Activated naive CD4-positive, alpha-beta T cell treated with Interleukin-2 at 50 U/mL for 16 hours (primary cell): ENCODE measurements around the gene TRIM49.
"Not testable (repeated sequence)": the region's sequence is repeated elsewhere in the genome, so short reads cannot be mapped to it uniquely, and the experiment has no call there.

Source experiments
- DNase-seq: peaks from one replicate; pipeline ENCODE4 v3.0.0-alpha.2; 2020

Gene TRIM49, protein sequence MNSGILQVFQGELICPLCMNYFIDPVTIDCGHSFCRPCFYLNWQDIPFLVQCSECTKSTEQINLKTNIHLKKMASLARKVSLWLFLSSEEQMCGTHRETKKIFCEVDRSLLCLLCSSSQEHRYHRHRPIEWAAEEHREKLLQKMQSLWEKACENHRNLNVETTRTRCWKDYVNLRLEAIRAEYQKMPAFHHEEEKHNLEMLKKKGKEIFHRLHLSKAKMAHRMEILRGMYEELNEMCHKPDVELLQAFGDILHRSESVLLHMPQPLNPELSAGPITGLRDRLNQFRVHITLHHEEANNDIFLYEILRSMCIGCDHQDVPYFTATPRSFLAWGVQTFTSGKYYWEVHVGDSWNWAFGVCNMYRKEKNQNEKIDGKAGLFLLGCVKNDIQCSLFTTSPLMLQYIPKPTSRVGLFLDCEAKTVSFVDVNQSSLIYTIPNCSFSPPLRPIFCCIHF

GRCh38 chr11:89808475-89808874 lies at the start of gene TRIM49:
TSS of gene TRIM49 (minus strand) at chr11:89808575. CDS start at chr11:89804469, 4,106 bp downstream.
- DNase-seq, result not testable (repeated sequence)

DNA sequence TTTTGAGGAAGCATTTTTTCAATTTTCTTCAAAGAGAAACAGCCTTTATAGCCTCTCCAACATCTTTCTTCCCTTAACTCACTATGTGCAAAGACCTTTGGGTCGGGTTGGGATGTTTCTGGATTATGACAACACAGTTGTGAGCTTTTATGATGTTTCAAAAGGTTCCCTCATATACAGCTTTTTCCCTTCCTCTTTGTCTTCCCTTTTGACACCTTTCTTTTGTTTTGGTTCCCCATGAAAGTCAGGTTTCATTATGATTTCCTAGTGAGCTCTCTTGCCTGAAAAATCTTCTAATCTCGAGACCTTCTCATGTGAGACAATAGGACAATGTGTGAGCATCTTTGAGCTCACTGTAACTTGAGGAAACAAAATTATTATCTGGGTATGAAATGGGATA lies 18.3 kb upstream of the TRIM49 start:
- DNase-seq, result not testable (repeated sequence)

- not testable (repeated sequence) for DNase-seq
Observed at GRCh38 chr11:89820008-89820407, 11.6 kb upstream of the TRIM49 start.

DNA sequence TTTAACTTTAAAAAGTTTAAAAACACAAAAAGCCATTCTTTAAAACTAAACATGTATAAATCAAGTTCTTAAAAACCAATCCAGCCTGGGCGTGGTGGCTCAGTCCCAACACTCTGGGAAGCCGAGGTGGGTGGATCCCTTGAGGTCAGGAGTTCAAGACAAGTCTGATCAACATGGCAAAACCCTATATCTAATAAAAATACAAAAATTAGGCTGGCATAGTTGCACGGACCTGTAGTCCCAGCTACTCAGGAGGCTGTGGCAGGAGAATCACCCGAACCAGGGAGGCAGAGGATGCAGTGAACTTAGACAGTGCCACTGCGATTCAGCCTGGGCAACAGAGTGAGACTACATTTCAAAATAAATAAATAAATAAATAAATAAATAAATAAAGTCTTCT lies 5.2 kb upstream of the TRIM49 start:
- not testable (repeated sequence) for DNase-seq

DNA sequence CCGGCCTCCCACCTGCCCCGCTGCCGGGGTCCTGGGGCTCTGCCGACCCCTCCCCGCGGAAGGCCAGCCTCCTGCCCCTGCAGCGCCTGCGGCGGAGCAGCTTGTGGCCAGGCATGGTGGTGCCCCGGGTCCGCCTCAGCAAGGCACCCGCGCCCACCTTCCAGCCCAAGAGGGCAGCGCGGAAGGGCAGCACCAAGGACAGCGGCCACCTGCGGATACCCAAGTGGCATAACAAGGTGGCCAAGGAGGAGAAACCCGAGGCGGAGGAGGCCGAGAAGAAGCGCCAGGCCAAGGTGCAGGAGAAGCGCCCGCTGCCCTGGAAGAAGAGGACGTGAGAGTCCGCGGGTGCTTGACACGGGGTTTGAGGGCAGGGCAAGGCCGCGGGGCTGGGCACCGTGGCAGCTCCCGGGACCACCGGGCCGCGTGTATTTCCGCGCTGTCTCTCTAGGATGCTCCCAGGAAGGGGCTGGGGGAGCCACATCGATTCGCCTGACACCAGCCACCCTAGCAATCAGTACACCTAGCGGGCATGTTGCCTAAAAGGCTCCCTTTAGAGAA lies 20.8 kb downstream of the TRIM49 start:
- DNase-seq, result not testable (repeated sequence)

DNA sequence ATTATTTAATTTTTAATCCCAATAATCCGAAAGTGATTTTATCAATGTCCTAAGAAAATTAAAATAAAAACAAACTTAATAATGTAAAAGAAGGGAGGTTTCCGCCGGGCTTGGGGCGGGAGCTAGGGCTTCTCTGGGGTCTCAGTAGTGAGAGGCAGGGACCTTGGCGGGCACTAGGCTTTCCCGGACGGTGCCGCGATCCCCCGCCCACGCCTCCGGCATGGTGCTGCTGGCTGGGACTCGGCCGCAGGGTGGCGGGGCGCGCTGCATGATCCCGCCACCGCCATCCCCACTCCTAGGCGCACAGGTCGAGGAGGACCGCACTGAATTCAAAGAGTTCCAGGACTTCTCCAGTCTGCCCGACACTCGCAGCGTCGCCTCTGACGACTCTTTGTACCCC lies 22.6 kb downstream of the TRIM49 start:
- not testable (repeated sequence) for DNase-seq

GRCh38 chr11:89750822-89751221 lies 57.6 kb downstream of the TRIM49 start:
- not testable (repeated sequence) for DNase-seq
